Glomerular endothelial cell (primary cell): ENCODE results near the gene IL1RL1. TPM values are rescaled to one million over a fixed set of nuclear protein-coding genes. Genes with fewer than 3 reads are reported as not detected.
"Not testable (repeated sequence)": the region's sequence is repeated elsewhere in the genome, so short reads cannot be mapped to it uniquely, and the experiment has no call there.

ENCODE experiments used
- DNase-seq: peaks from one replicate; pipeline ENCODE4 v3.0.0-alpha.2; 2011; ENCODE audit warnings: low read depth, low spot score; ENCODE audit errors: extremely low read depth
- total RNA-seq: library from RNA; depleted of rRNA; stranded (reverse); fragments of >200 nt; gene quantifications from 2 replicates; pipeline ENCODE4 v1.2.3, GENCODE V29; 2015

The IL1RL1 gene
- total RNA-seq, 1 donor from 2014 or later: 20.5 TPM

DNA sequence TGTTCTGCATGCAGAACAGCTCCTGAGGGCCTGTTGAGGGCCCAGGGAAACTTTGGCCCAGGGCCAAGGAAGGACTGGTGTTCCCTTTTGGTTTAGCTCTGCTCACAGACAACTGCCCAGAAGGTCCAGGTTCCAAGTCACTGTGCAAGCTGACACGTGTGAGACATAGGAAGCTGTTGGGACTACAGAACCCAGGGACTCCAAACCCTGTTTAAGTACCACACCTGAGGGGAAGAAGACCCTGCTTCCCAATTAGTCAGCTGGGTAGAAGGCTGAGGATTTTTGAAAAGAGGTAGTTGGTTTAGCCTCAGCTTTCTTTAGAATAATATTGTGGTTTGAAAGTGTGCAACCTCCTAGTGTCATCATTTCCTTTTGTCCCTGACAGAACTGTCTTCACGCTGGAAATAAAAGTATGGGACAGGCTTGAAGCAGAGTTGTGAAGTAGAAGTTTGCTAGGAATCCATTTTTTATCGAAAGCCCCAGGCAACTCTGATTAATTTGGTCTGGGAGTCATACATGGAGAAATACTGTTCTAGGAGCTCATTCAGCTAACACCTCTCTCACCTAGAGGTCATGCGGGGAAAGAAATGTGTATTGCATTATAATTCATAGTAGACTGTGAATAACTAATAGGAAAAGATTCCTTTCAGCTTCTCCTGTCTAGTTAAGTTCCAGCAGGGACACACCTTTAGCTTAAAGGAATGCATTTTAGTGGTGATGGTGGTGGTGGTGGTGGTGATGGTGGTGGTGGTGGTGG, 19.9 kb upstream of the IL1RL1 start:
- no peak for DNase-seq

GRCh38 chr2:102294802-102295489, 16.4 kb upstream of the IL1RL1 start:
- DNase-seq: no peak

DNA sequence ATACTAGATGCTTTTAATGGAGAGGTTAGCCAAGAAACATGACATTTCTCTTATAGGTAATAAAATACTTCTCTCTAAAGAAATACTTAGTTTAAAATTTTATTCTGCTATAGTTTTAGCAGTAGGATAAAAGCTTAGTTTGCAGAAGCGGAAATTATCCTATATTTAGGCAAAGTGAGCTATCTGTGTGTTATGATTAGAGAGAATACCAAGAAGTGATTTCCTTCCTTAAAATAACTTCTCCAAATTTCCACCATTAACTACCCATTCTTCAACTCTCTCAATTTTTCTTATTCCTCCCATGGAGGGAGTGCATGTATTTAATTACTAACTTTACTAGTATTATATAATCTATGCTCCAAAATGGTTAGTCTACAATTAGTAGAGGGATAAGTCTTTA, 15.8 kb upstream of the IL1RL1 start:
- DNase-seq: no peak

DNA sequence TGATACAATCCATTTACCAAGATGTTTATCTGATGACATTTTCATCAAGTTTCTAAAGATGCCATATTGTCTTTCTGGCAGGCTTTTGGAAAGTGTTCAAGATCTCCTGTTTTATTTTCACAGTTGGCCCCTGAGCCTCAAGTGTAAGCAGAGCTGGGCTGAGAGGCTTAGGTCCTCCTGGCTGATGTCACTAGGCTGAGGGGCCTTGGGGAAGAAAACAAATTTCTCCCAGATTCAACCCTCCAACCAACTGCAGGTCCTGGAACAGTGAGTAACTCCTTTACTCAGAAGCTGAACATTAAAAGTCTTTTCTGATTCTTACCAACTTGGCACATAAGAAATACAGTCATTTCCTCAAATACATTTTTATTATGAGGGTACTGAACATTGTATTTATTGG, 14.9 kb upstream of the IL1RL1 start:
- DNase-seq: no peak

GRCh38 chr2:102297891-102298290, 13.5 kb upstream of the IL1RL1 start:
- DNase-seq: no peak

DNA sequence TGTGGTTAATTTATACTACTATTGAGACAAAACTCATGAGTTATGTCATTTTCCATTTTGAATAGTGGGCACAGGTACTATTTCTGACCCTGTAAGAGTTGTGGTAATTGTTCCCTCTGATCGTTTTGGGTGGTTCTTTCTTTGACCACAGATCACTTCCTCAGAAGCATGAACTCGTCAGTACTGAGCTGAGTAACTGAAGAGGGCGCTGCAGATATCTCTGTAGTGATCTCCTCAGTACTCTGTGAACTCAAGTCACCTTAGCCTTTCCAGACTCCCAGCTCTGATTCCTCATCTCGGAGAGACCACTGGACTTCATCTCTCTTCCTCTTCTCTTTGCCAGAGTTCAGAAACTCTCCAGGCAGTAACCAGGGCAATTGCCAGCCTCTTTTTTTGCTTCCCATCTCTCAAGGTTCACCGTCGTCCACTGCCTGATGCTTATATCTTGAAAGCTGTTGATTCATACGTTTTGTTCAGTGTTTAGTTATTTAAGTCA, 9.4 kb upstream of the IL1RL1 start:
- no peak for DNase-seq

GRCh38 chr2:102302458-102302857, 8.9 kb upstream of the IL1RL1 start:
- DNase-seq: no peak

DNA sequence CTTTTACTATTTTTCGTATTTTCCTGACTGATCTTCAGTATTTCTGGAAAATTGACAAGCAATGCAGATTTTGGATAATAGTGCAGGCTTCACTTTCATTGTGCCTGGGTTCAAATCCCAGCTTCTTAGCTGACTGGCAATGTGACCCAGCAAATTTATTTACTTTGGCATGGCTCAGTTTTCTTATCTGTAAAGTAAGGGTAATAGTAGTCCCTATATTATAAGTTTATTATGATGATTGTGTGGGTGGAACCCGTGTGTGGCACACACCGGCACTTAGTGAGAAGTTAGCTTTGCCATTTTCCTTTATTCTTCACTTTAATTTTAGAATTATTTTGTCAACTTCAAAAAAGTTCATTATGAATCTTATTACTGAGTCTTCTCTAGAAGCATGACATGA, 7.8 kb upstream of the IL1RL1 start:
- no peak for DNase-seq

DNA sequence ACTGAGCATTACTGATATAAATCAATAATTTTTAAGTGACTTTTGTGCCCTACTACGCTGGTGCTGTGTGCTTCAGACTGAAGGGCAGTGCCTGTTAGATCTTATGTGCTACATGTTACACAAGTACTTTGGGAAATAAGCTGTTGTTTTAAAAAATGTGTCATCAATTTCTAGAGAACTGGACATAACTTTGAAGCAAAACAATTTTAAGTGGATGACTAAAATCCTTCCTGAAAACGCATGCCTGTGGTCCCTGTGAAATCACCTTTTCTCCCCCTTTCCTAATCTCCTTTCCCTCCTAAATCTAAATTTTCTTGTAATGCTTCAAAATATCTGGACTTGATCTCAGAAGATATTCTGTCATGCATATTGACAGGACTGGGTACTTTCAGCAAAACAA, 7.1 kb upstream of the IL1RL1 start:
- DNase-seq: no peak

GRCh38 chr2:102304711-102305611, 6.4 kb upstream of the IL1RL1 start:
- peak; percentile 61 for DNase-seq

- DNase-seq: no peak
Observed at GRCh38 chr2:102306125-102306524, 5.2 kb upstream of the IL1RL1 start.

DNA sequence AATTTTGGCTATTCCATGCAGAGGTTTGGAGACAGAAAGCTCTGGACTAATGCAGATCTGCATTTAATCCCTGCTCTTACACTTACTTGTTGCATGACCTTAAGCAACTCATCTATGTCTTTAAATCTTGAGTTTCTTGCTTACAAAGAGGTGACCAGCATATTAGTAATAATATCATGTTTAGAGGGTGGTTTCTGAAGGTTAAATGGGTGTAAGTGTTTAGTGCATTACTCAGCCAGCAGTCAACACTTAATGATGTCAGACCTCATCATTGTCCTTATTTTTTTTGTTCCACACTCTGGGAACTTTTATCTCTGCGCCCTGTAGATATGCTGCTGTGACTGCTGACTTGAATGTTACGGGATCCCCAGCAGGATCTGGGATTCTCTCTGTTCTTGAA, 1.7 kb downstream of the IL1RL1 start:
- no peak for DNase-seq

GRCh38 chr2:102313471-102313870, 2.1 kb downstream of the IL1RL1 start:
- DNase-seq: no peak

DNA sequence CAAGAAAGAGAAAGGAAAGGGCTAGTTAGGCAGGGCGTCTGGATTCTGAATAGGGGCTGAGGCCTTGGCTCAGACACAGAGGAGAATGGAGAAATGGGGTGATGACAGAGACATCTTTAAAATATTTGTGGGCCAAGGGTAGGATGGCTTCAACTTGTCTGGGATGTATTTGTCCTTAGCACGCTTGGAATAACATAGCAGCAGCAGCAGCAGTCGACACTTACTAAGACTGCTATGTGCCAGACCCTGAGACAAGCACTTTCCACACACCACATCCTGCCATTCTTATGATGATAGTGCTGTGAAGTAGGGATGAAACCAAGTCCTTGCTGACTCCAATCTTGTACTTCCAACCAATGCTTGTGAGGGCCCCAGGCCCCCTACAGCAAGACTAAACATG, 2.6 kb downstream of the IL1RL1 start:
- DNase-seq: no peak

GRCh38 chr2:102315921-102316320, 4.6 kb downstream of the IL1RL1 start:
- DNase-seq: no peak

- DNase-seq: no peak
Observed at GRCh38 chr2:102317715-102318114, 6.4 kb downstream of the IL1RL1 start.

DNA sequence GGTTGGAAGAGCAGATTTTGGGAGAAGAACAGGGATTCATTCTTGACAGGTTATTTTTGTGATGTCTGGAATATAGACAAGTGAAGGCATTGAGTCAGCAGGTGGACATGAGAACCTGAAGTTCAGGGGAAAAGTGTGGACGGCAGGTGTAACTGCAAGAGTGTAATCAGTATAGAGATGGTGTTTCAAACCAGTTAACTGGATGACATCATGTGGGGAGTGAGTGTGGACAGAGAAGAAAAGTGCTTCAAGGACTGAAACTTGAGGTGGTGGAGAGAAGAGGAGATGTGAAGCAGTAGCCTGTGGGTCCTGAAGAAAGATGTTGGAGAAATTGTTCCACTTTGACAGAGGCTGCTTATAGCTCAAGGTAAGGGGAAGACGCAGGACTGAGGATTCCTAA, 7.1 kb downstream of the IL1RL1 start:
- DNase-seq: no peak

GRCh38 chr2:102321941-102322719, 10.8 kb downstream of the IL1RL1 start:
- no peak for DNase-seq

- DNase-seq: not testable (repeated sequence)
Observed at GRCh38 chr2:102324914-102325313, 13.6 kb downstream of the IL1RL1 start.

- DNase-seq: no peak
Observed at GRCh38 chr2:102331311-102331980, 20.1 kb downstream of the IL1RL1 start.
